ENCODE measurements around the gene PHTF2.

DNA sequence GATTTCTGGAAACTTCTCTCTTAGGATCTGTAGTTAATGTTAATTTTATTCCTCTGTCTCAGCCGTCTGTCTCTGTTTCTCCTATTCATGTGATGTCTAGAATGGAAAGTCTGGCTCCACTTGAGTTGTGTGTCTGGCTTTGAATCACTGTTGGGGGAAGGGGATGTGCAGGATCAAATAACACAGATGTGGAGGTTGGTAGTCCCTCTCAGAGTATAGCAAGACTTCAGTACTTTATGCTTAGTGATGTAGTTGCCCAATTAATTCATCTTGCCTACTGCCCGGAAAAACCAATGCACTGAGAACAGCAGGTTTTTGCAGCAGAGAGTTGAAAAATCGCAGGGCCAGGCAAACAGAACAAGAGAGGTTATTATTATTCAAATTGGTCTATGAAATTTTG lies 79.2 kb downstream of the PHTF2 start:
- TF ChIP-seq POLR2AphosphoS5 (IDR thresholded peaks at IDR 0.05), result no peak
- TF ChIP-seq, protein P1, sequence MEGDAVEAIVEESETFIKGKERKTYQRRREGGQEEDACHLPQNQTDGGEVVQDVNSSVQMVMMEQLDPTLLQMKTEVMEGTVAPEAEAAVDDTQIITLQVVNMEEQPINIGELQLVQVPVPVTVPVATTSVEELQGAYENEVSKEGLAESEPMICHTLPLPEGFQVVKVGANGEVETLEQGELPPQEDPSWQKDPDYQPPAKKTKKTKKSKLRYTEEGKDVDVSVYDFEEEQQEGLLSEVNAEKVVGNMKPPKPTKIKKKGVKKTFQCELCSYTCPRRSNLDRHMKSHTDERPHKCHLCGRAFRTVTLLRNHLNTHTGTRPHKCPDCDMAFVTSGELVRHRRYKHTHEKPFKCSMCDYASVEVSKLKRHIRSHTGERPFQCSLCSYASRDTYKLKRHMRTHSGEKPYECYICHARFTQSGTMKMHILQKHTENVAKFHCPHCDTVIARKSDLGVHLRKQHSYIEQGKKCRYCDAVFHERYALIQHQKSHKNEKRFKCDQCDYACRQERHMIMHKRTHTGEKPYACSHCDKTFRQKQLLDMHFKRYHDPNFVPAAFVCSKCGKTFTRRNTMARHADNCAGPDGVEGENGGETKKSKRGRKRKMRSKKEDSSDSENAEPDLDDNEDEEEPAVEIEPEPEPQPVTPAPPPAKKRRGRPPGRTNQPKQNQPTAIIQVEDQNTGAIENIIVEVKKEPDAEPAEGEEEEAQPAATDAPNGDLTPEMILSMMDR (IDR thresholded peaks at IDR 0.05), result no peak

Data from transverse colon (tissue), 4 donors.